NB4 (cell line): ENCODE data around the gene COPS7A.

ENCODE experiments used
- MYC ChIP-seq: IDR thresholded peaks from 2 replicates; pipeline ENCODE4 v1.6.1; 2011; ENCODE audit warnings: low read depth, low read length
- POLR2A ChIP-seq: IDR thresholded peaks from 2 replicates; pipeline ENCODE4 v1.6.1; 2011; ENCODE audit warnings: mild to moderate bottlenecking; ENCODE audit not compliant: insufficient read length; ENCODE audit errors: extremely low read depth
- TF ChIP-seq, protein P1 (sequence below): IDR thresholded peaks from one replicate; pipeline ENCODE4 v1.5.1; 2012; ENCODE audit warnings: low read depth, low read length
- TF ChIP-seq, protein P2 (sequence below): IDR thresholded peaks from 2 replicates; pipeline ENCODE4 v1.6.1; 2011; ENCODE audit warnings: low read depth, low read length

DNA sequence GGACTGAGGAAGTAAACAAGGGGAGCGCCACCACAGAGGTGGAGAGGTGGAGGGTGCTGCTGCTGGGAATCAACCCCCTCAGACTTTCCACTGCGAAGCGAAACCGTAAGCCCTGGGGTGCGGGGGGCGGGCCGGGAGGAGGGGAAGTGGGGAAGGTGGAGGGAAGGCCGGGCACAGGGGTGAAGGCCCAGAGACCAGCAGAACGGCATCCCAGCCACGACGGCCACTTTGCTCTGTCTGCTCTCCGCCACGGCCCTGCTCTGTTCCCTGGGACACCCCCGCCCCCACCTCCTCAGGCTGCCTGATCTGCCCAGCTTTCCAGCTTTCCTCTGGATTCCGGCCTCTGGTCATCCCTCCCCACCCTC is 48.5 kb downstream of the COPS7A start, which contains the start of gene LAG3:
- TF ChIP-seq, protein P1, sequence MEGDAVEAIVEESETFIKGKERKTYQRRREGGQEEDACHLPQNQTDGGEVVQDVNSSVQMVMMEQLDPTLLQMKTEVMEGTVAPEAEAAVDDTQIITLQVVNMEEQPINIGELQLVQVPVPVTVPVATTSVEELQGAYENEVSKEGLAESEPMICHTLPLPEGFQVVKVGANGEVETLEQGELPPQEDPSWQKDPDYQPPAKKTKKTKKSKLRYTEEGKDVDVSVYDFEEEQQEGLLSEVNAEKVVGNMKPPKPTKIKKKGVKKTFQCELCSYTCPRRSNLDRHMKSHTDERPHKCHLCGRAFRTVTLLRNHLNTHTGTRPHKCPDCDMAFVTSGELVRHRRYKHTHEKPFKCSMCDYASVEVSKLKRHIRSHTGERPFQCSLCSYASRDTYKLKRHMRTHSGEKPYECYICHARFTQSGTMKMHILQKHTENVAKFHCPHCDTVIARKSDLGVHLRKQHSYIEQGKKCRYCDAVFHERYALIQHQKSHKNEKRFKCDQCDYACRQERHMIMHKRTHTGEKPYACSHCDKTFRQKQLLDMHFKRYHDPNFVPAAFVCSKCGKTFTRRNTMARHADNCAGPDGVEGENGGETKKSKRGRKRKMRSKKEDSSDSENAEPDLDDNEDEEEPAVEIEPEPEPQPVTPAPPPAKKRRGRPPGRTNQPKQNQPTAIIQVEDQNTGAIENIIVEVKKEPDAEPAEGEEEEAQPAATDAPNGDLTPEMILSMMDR = no peak
- TF ChIP-seq POLR2A (no peak), MYC (no peak)
- TF ChIP-seq, protein P2, sequence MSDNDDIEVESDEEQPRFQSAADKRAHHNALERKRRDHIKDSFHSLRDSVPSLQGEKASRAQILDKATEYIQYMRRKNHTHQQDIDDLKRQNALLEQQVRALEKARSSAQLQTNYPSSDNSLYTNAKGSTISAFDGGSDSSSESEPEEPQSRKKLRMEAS = no peak
